Tibial artery (tissue), 4 donors: ENCODE results near the gene FGF9.

Experiments
- DNase-seq, 2 donors: peaks; one replicate each; pipeline ENCODE4 v3.0.0-alpha.2; 2019
- H3K27ac ChIP-seq, 2 donors: fragments of 200-600 bp; sonication (generic) in 1 of 2; 1 replicate in 1 of 2; 2 replicates in 1 of 2; pipeline ENCODE4 v1.5.1; 2018 to 2019; ENCODE audit warnings: mild to moderate bottlenecking in 1 of 2
- H3K27me3 ChIP-seq, 2 donors: fragments of 200-600 bp; sonication (generic) in 1 of 2; one replicate each; pipeline versions ENCODE4 v1.5.1 to v1.6.0; 2016 to 2019
- H3K36me3 ChIP-seq, 3 donors: fragments of 200-600 bp; sonication (generic) in 2 of 3; one replicate each; pipeline ENCODE4 v1.5.1; 2016 to 2019; ENCODE audit warnings: mild to moderate bottlenecking in 2 of 3
- H3K4me1 ChIP-seq, 4 donors: fragments of 200-600 bp; sonication (generic) in 2 of 4; 1 replicate in 3 of 4; 2 replicates in 1 of 4; pipeline ENCODE4 v1.5.1; 2016 to 2019
- H3K4me3 ChIP-seq, 2 donors: fragments of 200-600 bp; sonication (generic) in 1 of 2; 1 replicate in 1 of 2; 2 replicates in 1 of 2; pipeline ENCODE4 v1.5.1; 2018 to 2019; ENCODE audit warnings: mild to moderate bottlenecking in 2 of 2
- H3K9me3 ChIP-seq, 3 donors: fragments of 200-600 bp; sonication (generic) in 1 of 3; one replicate each; pipeline ENCODE4 v1.5.1; 2016 to 2019
- CTCF ChIP-seq, 2 experiments: fragments of 200-600 bp in 1 of 2; fragments of 450-650 bp in 1 of 2; IDR thresholded peaks; one replicate each; pipeline ENCODE4 v1.5.1; 2017 to 2019; ENCODE audit warnings: antibody characterized with exemption in 2 of 2, mild to moderate bottlenecking in 1 of 2, moderate library complexity in 1 of 2
- intact Hi-C: fragments of 100-400 bp; cut with DNase I; formaldehyde crosslinking; loops from one replicate; pipeline ENCODE4 v1.15.0; 2023; ENCODE audit warnings: low total_unique reads

The FGF9 gene

GRCh38 chr13:21685485-21686064 is 14.7 kb downstream of the FGF9 start:
- Histone ChIP-seq H3K36me3 (no peaks in the 10 kb centered on the region), H3K27me3 (no peaks in the 10 kb centered on the region), H3K4me1 (no peaks in the 10 kb centered on the region), H3K4me3 (no peak overlapping the region), H3K27ac (no peak overlapping the region), H3K9me3 (no peaks in the 10 kb centered on the region)
- no peak for DNase-seq
- TF ChIP-seq CTCF (IDR thresholded peaks at IDR 0.05) = no peak
- intact Hi-C loops = no loop called here

- DNase-seq = no peak
- intact Hi-C loops = no loop called here
- H3K27me3 ChIP-seq = no peaks in the 10 kb centered on the region
- no peaks in the 10 kb centered on the region for H3K36me3 ChIP-seq
- H3K9me3 ChIP-seq = no peaks in the 10 kb centered on the region
- H3K4me3 ChIP-seq = no peak overlapping the region
- TF ChIP-seq CTCF (IDR thresholded peaks at IDR 0.05) = no peak
- H3K27ac ChIP-seq = no peak overlapping the region
- H3K4me1 ChIP-seq = no peaks in the 10 kb centered on the region
Observed at GRCh38 chr13:21686751-21687391, 16.0 kb downstream of the FGF9 start.

GRCh38 chr13:21688056-21688455 is 17.2 kb downstream of the FGF9 start:
- Histone ChIP-seq H3K4me3 (no peak overlapping the region), H3K36me3 (no peaks in the 10 kb centered on the region), H3K9me3 (no peaks in the 10 kb centered on the region), H3K27ac (no peak overlapping the region), H3K4me1 (no peaks in the 10 kb centered on the region), H3K27me3 (no peaks in the 10 kb centered on the region)
- TF ChIP-seq CTCF (IDR thresholded peaks at IDR 0.05) = no peak
- intact Hi-C loops = no loop called here
- no peak for DNase-seq

- TF ChIP-seq CTCF (IDR thresholded peaks at IDR 0.05) = no peak
- intact Hi-C loops = no loop called here
- DNase-seq = no peak
- Histone ChIP-seq H3K27me3 (no peaks in the 10 kb centered on the region), H3K4me3 (no peak overlapping the region), H3K36me3 (no peaks in the 10 kb centered on the region), H3K27ac (no peak overlapping the region), H3K4me1 (no peaks in the 10 kb centered on the region), H3K9me3 (no peaks in the 10 kb centered on the region)
Observed at GRCh38 chr13:21689097-21689496, 18.2 kb downstream of the FGF9 start.

- Histone ChIP-seq H3K27ac (no peak overlapping the region), H3K4me1 (no peaks in the 10 kb centered on the region), H3K36me3 (no peaks in the 10 kb centered on the region), H3K4me3 (no peak overlapping the region), H3K27me3 (no peaks in the 10 kb centered on the region), H3K9me3 (no peaks in the 10 kb centered on the region)
- DNase-seq = no peak
- TF ChIP-seq CTCF (IDR thresholded peaks at IDR 0.05) = no peak
- intact Hi-C loops = no loop called here
Observed at GRCh38 chr13:21690955-21691354, 20.1 kb downstream of the FGF9 start.
